Tibial nerve (tissue), 3 donors: Measurements from ENCODE around the gene MAML3.

Source experiments
- CTCF ChIP-seq, 5 experiments: fragments of 200-600 bp in 3 of 5; fragments of 450-650 bp in 2 of 5; sonication (generic) in 3 of 5; IDR thresholded peaks; one replicate each; pipeline ENCODE4 v1.5.1; 2016 to 2019; ENCODE audit warnings: antibody characterized with exemption in 5 of 5, mild to moderate bottlenecking in 3 of 5, moderate library complexity in 2 of 5
- POLR2A ChIP-seq, 2 donors: fragments of 450-650 bp; IDR thresholded peaks; one replicate each; pipeline ENCODE4 v1.6.1; 2017; ENCODE audit warnings: antibody characterized with exemption in 2 of 2, mild to moderate bottlenecking in 2 of 2, moderate library complexity in 2 of 2

- TF ChIP-seq POLR2A (IDR thresholded peaks at IDR 0.05) = no peak
- TF ChIP-seq CTCF (IDR thresholded peaks at IDR 0.05) = no peak
Measured at GRCh38 chr4:140096483-140096861, 57.5 kb downstream of the MAML3 start.
